HT1080 (cell line): ENCODE results near the gene AWAT1. TPM values are rescaled to one million over a fixed set of nuclear protein-coding genes. Genes with fewer than 3 reads are reported as not detected.
"Not testable (repeated sequence)": the region's sequence is repeated elsewhere in the genome, so short reads cannot be mapped to it uniquely, and the experiment has no call there.

Source experiments
- DNase-seq: peaks from one replicate; pipeline ENCODE4 v3.0.0-alpha.2; 2015; ENCODE audit warnings: low read depth
- small RNA-seq: library from RNA; depleted of rRNA; stranded (forward); fragments of <200 nt; gene quantifications from one replicate; pipeline ENCODE3, GENCODE V24; 2014
- total RNA-seq: library from RNA; depleted of rRNA; stranded (reverse); fragments of >200 nt; shearing (Covaris generic); gene quantifications from 2 replicates; pipeline ENCODE4 v1.2.3, GENCODE V29; 2014; rRNA removed

AWAT1 gene
- total RNA-seq, 1 experiment from 2014 or later: not detected

DNA sequence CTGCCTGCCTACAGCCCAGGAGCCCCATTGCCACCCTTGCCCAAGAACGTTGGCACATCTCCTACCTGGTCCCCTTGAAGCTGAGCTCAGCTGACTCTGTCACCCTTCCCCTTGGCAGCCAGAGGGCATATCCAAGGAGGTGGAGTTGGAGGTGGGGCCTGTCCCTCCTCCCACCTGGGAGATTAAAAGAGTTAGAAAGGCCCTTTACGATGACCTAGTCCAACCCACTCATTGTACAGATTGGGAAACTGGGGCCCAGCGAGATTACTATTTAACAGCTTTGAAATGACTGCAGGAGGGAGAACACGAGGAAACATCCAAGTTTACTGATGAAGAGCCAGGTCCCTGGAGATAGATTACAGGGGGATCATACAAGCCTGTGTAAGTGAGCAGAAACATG, 25.6 kb downstream of the AWAT1 start, which contains the start of gene P2RY4:
Gene P2RY4 (minus strand): TSS at position 101 of the 400 bp plus-strand sequence. CDS start 580 bp downstream, outside the sequence.
- DNase-seq: no peak

DNA sequence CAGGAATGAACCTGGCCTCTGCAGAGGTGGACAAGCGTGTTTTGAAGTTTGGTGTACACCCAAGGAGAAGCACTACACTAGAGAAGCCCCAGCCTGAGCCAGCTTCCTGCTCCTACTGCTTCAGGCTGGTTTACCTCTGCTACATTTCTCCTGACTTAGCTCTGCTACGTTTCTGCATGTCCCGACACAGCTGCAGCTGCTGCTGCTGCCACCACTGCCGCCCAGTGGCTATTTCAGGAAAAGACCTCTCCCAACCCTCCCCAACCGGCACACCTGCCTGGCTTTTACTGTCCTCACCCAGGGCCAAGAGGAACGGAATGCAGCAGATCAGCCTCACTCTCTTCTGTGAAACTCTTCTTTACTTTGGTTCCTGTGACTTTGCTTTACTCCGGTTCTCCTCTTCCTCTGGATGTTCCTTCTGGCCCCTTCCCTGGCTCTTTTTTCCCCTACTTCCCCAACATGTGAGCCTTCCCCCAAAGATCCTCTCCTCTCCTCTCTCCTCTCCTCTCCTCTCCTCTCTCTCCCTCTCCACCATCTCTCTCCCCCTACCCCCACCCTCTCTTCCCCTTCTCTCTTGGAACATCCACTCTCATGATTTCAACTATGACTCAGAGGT, 28.6 kb downstream of the AWAT1 start:
- peak; percentile 62 for DNase-seq

DNA sequence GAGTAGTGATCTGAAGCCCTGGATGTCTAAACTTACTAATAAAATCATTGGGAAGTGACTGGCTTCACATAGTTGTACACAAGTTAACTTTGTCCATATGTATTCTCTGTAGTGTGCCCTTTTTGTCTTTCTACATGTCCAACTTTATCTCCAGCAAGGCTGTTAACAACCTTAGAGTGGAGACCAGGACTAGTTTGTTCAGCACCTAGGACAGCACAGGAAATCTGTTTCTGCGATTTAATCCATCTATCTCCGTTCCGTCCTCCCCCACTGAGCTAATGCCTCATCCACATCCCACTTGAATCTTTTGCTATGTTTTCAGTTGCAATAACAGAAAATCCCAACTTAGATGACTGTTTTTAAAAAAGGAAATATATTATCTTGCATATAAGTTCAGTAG, 30.3 kb downstream of the AWAT1 start:
- no peak for DNase-seq

DNA sequence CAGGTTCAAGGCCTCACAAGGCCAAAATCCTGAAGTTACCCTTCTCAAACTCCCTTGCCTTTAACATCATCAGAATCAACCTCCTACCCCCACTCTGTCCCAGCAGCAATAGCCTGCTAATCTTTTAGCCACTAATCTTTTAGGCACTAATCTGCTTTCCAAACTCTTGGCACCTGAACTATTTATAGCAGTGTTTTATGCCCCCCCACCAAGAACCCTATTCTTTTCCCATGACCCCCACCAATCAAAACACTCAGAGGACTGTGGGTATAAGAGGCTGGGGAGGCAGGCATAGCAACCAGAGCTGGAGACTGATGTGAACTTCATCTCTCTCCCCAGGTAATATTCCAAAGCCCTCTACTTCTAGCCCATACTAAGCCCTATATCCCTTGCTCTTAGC, 33.6 kb downstream of the AWAT1 start, which contains the start of gene ARR3:
Gene ARR3 (plus strand): TSS at position 301 of the 400 bp plus-strand sequence. CDS start 1,052 bp downstream, outside the sequence.
- no peak for DNase-seq

DNA sequence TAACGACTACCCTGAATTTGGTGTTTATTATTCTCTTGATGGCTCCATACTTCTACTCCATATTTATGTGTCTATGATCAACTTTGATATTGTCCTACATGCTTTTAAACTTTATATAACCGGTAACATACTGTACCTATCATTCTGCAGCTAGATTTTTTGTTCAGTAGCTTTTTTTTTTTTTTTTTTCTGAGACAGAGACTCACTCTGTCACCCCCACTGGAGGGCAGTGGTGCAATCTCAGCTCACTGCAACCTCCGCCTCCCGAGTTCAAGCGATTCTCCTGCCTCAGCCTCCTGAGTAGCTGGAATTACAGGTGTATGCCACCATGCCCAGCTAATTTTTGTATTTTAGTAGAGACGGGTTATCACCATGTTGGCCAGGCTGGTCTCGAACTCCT, 39.6 kb downstream of the AWAT1 start:
- DNase-seq: not testable (repeated sequence)

DNA sequence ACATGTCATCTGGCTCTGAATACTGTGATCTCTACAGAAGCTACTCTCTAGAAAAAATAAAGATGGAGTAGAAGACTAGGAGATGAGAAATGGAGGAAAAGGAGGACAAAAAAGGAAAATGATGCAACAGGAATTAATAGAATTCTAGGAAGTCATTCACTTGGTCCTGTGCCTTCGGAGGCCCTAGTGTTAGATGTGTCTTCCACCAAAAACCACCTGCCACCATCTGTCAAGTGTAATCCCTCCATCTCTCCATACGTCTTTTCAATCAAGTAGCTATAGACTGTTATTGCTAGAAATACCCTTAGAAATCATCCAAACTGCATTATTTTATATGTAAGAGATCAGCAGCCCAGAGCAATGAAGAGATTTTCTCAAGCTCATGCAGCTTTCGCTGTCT, 44.6 kb downstream of the AWAT1 start:
- DNase-seq: no peak

DNA sequence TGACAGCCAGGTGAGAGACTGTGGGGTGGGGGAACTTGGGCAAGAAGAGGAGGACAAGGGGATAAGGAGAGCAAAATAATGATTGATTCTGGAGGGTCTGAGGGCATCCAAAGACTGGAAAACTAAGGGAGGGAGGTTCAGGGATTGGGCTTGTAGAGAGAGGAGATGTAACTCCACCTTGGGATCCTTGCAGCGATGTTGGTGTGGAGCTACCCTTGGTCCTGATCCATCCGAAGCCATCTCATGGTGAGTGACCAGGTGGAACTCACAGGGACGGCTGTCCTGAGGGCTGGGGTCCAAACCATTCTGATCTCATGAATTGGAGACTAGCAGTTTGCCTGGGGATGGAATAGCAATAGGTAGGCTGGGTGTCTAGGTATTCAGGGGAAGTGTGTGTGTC, 46.1 kb downstream of the AWAT1 start:
- no peak for DNase-seq

DNA sequence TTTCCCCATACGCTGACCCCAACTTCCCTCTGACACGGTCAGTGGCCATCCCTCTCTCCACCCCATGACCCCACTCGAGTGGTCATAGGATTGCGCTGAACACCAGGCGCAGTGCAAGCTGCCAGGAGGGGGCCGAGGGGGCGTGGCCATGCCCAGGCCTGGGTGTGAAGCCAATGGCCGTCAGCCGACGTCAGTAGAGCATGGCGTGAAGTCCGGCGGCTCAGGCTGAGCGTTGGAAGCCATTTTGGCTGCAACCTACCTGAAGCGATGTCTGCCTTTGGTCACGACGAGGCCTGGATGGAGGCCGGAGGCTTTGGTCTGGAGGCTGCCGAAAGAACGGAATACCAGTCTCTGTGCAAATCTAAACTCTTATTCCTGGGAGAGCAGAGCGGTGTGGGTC, 47.5 kb downstream of the AWAT1 start, which contains the start of gene RAB41:
Gene RAB41 (plus strand): TSS at position 222 of the 400 bp plus-strand sequence. CDS start 46 bp downstream, at position 268.
- DNase-seq: no peak

DNA sequence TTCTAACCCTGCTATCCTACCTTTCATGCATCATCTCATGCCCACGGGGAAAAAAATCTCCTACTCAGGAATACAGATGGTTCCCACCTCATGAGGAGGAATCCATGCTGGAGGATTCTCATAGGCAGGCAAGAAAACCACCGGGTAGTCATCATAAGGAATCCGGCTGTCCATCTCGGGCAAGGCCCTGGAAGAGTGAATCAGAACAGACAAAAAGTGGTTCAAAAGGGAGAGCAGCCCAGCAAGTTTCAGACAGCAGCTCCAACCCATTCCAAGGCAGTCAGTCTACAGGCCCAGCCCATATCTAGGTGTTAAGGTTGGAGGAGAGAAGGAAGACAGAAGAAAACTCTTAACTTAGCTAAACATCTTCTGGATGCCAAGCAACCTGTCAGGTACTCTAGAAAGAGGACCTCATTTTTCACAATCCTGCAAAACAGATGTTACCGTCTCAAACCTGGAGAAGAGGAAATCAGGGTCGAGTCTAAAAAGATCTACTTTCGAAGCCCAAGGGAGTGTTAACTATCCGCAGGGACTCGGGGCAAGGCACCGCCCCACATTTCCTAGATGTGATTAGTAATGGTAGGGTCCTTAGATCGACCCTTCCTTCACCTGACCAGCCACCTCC, 54.8 kb downstream of the AWAT1 start:
- DNase-seq: peak; percentile 7

Small RNAs within 50 kb of the gene (small RNA-seq; reads per million reads assigned to genes)
- gene RNA5SP507: not detected

Other genes starting within 250 kb of the AWAT1 start
- 0.19 and 0.23 TPM in 2 replicates for gene AWAT2, start 184.7 kb upstream of the AWAT1 start, total RNA-seq
- gene OTUD6A, start 172.2 kb upstream of the AWAT1 start, total RNA-seq: not detected in 2 replicates
- 37.4 and 39.7 TPM in 2 replicates for gene IGBP1, start 101.2 kb upstream of the AWAT1 start, total RNA-seq
- not detected in 2 replicates for gene DGAT2L6, start 57.2 kb upstream of the AWAT1 start, total RNA-seq
- not detected in 2 replicates for gene P2RY4, start 25.5 kb downstream of the AWAT1 start, total RNA-seq
- gene ARR3, start 33.7 kb downstream of the AWAT1 start, total RNA-seq: not detected in 2 replicates
- gene RAB41, start 47.5 kb downstream of the AWAT1 start, total RNA-seq: not detected in 2 replicates
- 59.2 and 68.4 TPM in 2 replicates for gene PDZD11, start 55.3 kb downstream of the AWAT1 start, total RNA-seq
- gene KIF4A, start 55.4 kb downstream of the AWAT1 start, total RNA-seq: 29.8 and 30.6 TPM in 2 replicates
- gene GDPD2, start 188.7 kb downstream of the AWAT1 start, total RNA-seq: 0.11 TPM in 1 of 2 replicates, not detected in the other
- 6.7 and 7.4 TPM in 2 replicates for gene DLG3, start 210.2 kb downstream of the AWAT1 start, total RNA-seq